K562 (cell line): ENCODE results near the gene CCDC88C. TPM values are rescaled to one million over a fixed set of nuclear protein-coding genes. Genes with fewer than 3 reads are reported as not detected.

ENCODE experiments used
- ATAC-seq: fragments of 200-7000 bp; cut with Tn5 transposase; 3 replicates; pipeline ENCODE4 v1.9.1; 2020; ENCODE audit warnings: moderate library complexity
- BruUV-seq: library from RNA; stranded (reverse); fragments of 400-500 nt; replicated peaks from 2 replicates; lab custom pipeline; 2021; lab: Mats Ljungman, UMichigan
- CTCF ChIA-PET: fragments of 300-600 bp; formaldehyde crosslinking; extraction: SDS; loops from one replicate; lab custom pipeline; 2021; ENCODE audit warnings: low intra/inter-chr PET ratio; lab: Yijun Ruan, JAX
- POLR2A ChIA-PET: fragments of 300-600, 350-650 bp; sonication (Branson Sonifier 250); formaldehyde crosslinking; extraction: SDS; loops from one replicate; lab custom pipeline; 2021; ENCODE audit warnings: antibody characterized with exemption, inconsistent platforms; lab: Yijun Ruan, JAX
- DNase-seq, 4 experiments: peaks; one replicate each; pipeline versions ENCODE4 v3.0.0 to v3.0.0-alpha.2; 2011 to 2018; ENCODE audit warnings: low spot score in 3 of 4, mixed read lengths in 3 of 4; ENCODE audit errors: extremely low read depth in 1 of 4
- FAIRE-seq: peaks from 2 replicates; lab custom pipeline; 2011; peaks lifted over from hg19 to GRCh38; lab: Jason Lieb, UNC
- H2AFZ ChIP-seq: 2 replicates; pipeline ENCODE4 v1.6.0; 2011; ENCODE audit warnings: low read depth, low read length, control low read depth, inconsistent platforms
- H3K27ac ChIP-seq: fragments of 200-600 bp; 3 replicates; pipeline ENCODE4 v1.8.0; 2011; ENCODE audit warnings: low read depth, mild to moderate bottlenecking, control low read depth, inconsistent platforms, low read length, moderate library complexity, mixed read lengths; ENCODE audit errors: extremely low read depth
- H3K27me3 ChIP-seq, 2 experiments: fragments of 300-600 bp in 1 of 2; 2 replicates in 1 of 2; 3 replicates in 1 of 2; pipeline versions ENCODE4 v1.6.0 to v1.8.0; 2011; ENCODE audit warnings: inconsistent platforms in 2 of 2, low read length in 2 of 2, mild to moderate bottlenecking in 1 of 2, mixed read lengths in 1 of 2, moderate library complexity in 1 of 2; ENCODE audit not compliant: control insufficient read depth in 2 of 2, insufficient read depth in 2 of 2
- H3K36me3 ChIP-seq: fragments of 300-600 bp; 3 replicates; pipeline ENCODE4 v1.8.0; 2011; ENCODE audit warnings: mild to moderate bottlenecking, low read length, inconsistent platforms; ENCODE audit not compliant: control insufficient read depth, insufficient read depth
- H3K4me1 ChIP-seq, 2 experiments: fragments of 200-600 bp in 1 of 2; replicated peaks in 1 of 2; 2 replicates in 1 of 2; 3 replicates in 1 of 2; pipeline versions ENCODE4 v1.5.1 to v1.8.0; 2011; ENCODE audit warnings: inconsistent platforms in 2 of 2, low read length in 2 of 2, mild to moderate bottlenecking in 1 of 2, mixed read lengths in 1 of 2, moderate library complexity in 1 of 2; ENCODE audit not compliant: control insufficient read depth in 2 of 2, insufficient read depth in 2 of 2
- H3K4me2 ChIP-seq: 2 replicates; pipeline ENCODE4 v1.6.1; 2011; ENCODE audit warnings: low read length, control low read depth, inconsistent platforms, mixed read lengths; ENCODE audit not compliant: insufficient read depth
- H3K4me3 ChIP-seq: fragments of 200-600 bp; sonication (generic), shearing (Covaris generic); 2 replicates; pipeline ENCODE4 v1.5.1; 2016; ENCODE audit warnings: control low read depth, inconsistent platforms
- H3K79me2 ChIP-seq: fragments of 200-600 bp; 3 replicates; pipeline ENCODE4 v1.8.0; 2011; ENCODE audit warnings: low read length, inconsistent platforms; ENCODE audit not compliant: control insufficient read depth, insufficient read depth
- H3K9ac ChIP-seq, 2 experiments: 2 replicates each; pipeline versions ENCODE4 v1.6.0 to v1.6.1; 2011; ENCODE audit warnings: low read depth in 2 of 2, low read length in 2 of 2, control low read depth in 1 of 2, inconsistent platforms in 1 of 2, mild to moderate bottlenecking in 1 of 2, mixed read lengths in 1 of 2; ENCODE audit not compliant: insufficient read depth in 1 of 2
- H3K9me1 ChIP-seq: one replicate; pipeline ENCODE4 v1.6.0; 2011; ENCODE audit warnings: inconsistent platforms, mild to moderate bottlenecking, low read length, moderate library complexity; ENCODE audit not compliant: control insufficient read depth, insufficient read depth
- H3K9me3 ChIP-seq: replicated peaks from 2 replicates; pipeline ENCODE4 v1.5.1; 2011; ENCODE audit warnings: low read depth, low read length, inconsistent platforms; ENCODE audit not compliant: control insufficient read depth, insufficient read depth
- H4K20me1 ChIP-seq: replicated peaks from 2 replicates; pipeline ENCODE4 v1.6.1; 2011; ENCODE audit warnings: low read length, inconsistent platforms, mixed read lengths; ENCODE audit not compliant: control insufficient read depth, insufficient read depth
- HOMEZ ChIP-seq: fragments of 250-450 bp; sonication (Bioruptor Pico); IDR thresholded peaks from 2 replicates; pipeline ENCODE4 v1.4.0; 2020; ENCODE audit warnings: mild to moderate bottlenecking, moderate library complexity
- ILF3 ChIP-seq: fragments of 450-650 bp; IDR thresholded peaks from 2 replicates; pipeline ENCODE4 v1.6.1; 2018; ENCODE audit warnings: antibody characterized with exemption, mild to moderate bottlenecking, moderate library complexity, borderline replicate concordance
- LEF1 ChIP-seq: fragments of 450-650 bp; IDR thresholded peaks from 2 replicates; pipeline ENCODE4 v1.6.1; 2016; ENCODE audit warnings: mild to moderate bottlenecking
- SFPQ ChIP-seq: fragments of 200-400 bp; formaldehyde crosslinking; IDR thresholded peaks from 2 replicates; pipeline ENCODE4 v1.6.1; 2017; ENCODE audit warnings: mild to moderate bottlenecking, low read depth, low read length, moderate library complexity
- SNAPC5 ChIP-seq: fragments of 250-450 bp; sonication (Bioruptor Pico); IDR thresholded peaks from 2 replicates; pipeline ENCODE4 v1.8.0; 2021; ENCODE audit warnings: moderate library complexity, mild to moderate bottlenecking, inconsistent platforms
- WGBS: fragments of 100-300 bp; shearing (Covaris generic); methylation state at CpG from one replicate; pipeline ENCODE4 v1.1.6; 2016; ENCODE audit warnings: low coverage, mixed read lengths; ENCODE audit not compliant: insufficient coverage; ENCODE audit errors: missing lambda C conversion rate; 5-methylcytosine and 5-hydroxymethylcytosine counted together
- in situ Hi-C: fragments of 300-500 bp; cut with MboI; formaldehyde crosslinking; loops from 4 replicates; pipeline ENCODE4 v1.15.0; 2018; ENCODE audit warnings: inconsistent platforms, mixed read lengths
- intact Hi-C: fragments of 100-400 bp; cut with micrococcal nuclease; formaldehyde crosslinking; loops from 2 replicates; pipeline ENCODE4 v1.14.2; 2022
- polyA plus RNA-seq, 8 experiments: library from polyadenylated mRNA; depleted of rRNA in 4 of 8; stranded (reverse) in 5 of 8; unstranded in 3 of 8; fragments of >200 nt; fragmentation: Nextera tagmentation in 2 of 8; fragmentation: Illumina TruSeq in 1 of 8; extraction: Ambion mirVana in 2 of 8; extraction: Trizol in 1 of 8; gene quantifications; 2 replicates each; pipeline versions ENCODE4 v1.2.1 to v1.2.3, GENCODE V29; 2011 to 2014; ENCODE audit warnings: inconsistent platforms in 1 of 8, missing spikeins in 1 of 8
- total RNA-seq, 7 experiments: library from RNA; depleted of rRNA in 6 of 7; stranded (reverse); fragments of >200 nt in 6 of 7; fragmentation: Illumina TruSeq in 2 of 7; extraction: Trizol in 2 of 7; gene quantifications; 2 replicates each; pipeline versions ENCODE4 v1.2.1 to v1.2.3, GENCODE V29; 2011 to 2021; ENCODE audit warnings: low replicate concordance in 1 of 7

CCDC88C gene
- total and polyA plus RNA-seq, 9 of the 15 experiments (the other 6 are each of a cell fraction or from before 2014, with no cell fraction given): 0.62 to 22.5 (median 10.7) TPM

GRCh38 chr14:91309756-91310280 is 107.8 kb downstream of the CCDC88C start:
- Histone ChIP-seq H3K9ac (no peak overlapping the region; a peak in 1 of 4 replicates), H3K27ac (no peak overlapping the region), H3K4me3 (no peak overlapping the region), H2AFZ (no peak overlapping the region), H3K4me2 (no peak overlapping the region), H3K9me3 (no peaks in the 10 kb centered on the region), H3K4me1 (peaks cover 0 to 11% of the 10 kb centered on the region in 2 experiments; a peak in 2 of 5 replicates), H3K36me3 (peaks cover 56% of the 10 kb centered on the region; the same call in 2 of the 3 replicates), H3K27me3 (no peaks in the 10 kb centered on the region), H3K79me2 (no peaks in the 10 kb centered on the region), H3K9me1 (no peaks in the 10 kb centered on the region), H4K20me1 (no peaks in the 10 kb centered on the region)
- FAIRE-seq (no peak), DNase-seq (no peak), ATAC-seq (no peak)
- no TSS peak for BruUV-seq
- in situ Hi-C loops (no loop called here), intact Hi-C loops (no loop called here)
- WGBS: 91% methylated on average over 7 of the region's 15 CpGs
- CTCF ChIA-PET: no interaction called here
- TF ChIP-seq HOMEZ (CRISPR knock-in tag) (no peak), SNAPC5 (CRISPR knock-in tag) (no peak), ILF3 (no peak), SFPQ (no peak), LEF1 (no peak)
- POLR2A ChIA-PET: no interaction called here
